Muscle layer of duodenum (tissue), 2 donors: ENCODE results near the gene TMEM255B.
"Not testable (repeated sequence)": the region's sequence is repeated elsewhere in the genome, so short reads cannot be mapped to it uniquely, and the experiment has no call there.

Source experiments
- H3K27ac ChIP-seq: one replicate; pipeline ENCODE4 v1.7.0; 2013; ENCODE audit warnings: mild to moderate bottlenecking, low read length
- H3K27me3 ChIP-seq: one replicate; pipeline ENCODE4 v1.7.0; 2013; ENCODE audit warnings: low read depth, mild to moderate bottlenecking, control low read depth, low read length
- H3K36me3 ChIP-seq, 2 donors: one replicate each; pipeline ENCODE4 v1.7.0; 2013; ENCODE audit warnings: low read length in 2 of 2, control low read depth in 1 of 2, mild to moderate bottlenecking in 1 of 2; ENCODE audit not compliant: insufficient read depth in 2 of 2, control insufficient read depth in 1 of 2
- H3K4me1 ChIP-seq, 2 donors: one replicate each; pipeline ENCODE4 v1.7.0; 2013; ENCODE audit warnings: low read length in 2 of 2, mild to moderate bottlenecking in 2 of 2, control low read depth in 1 of 2, moderate library complexity in 1 of 2; ENCODE audit not compliant: insufficient read depth in 2 of 2, control insufficient read depth in 1 of 2
- H3K4me3 ChIP-seq, 2 donors: one replicate each; pipeline ENCODE4 v1.7.0; 2013; ENCODE audit warnings: low read length in 2 of 2, low read depth in 1 of 2, mild to moderate bottlenecking in 1 of 2
- H3K9me3 ChIP-seq, 2 donors: one replicate each; pipeline ENCODE4 v1.7.0; 2013; ENCODE audit warnings: low read length in 2 of 2, control low read depth in 1 of 2, mild to moderate bottlenecking in 1 of 2; ENCODE audit not compliant: control insufficient read depth in 1 of 2
- donor health status: healthy.

Gene TMEM255B

GRCh38 chr13:113752211-113752986, 6.6 kb upstream of the TMEM255B start:
- H3K36me3 ChIP-seq, H3K4me1 ChIP-seq, H3K9me3 ChIP-seq, H3K27me3 ChIP-seq, H3K27ac ChIP-seq, H3K4me3 ChIP-seq: not testable (repeated sequence)

GRCh38 chr13:113753171-113753570, 5.9 kb upstream of the TMEM255B start:
- Histone ChIP-seq H3K9me3 (no peaks in the 10 kb centered on the region), H3K4me3 (no peak overlapping the region), H3K27ac (no peak overlapping the region), H3K36me3 (no peaks in the 10 kb centered on the region), H3K27me3 (no peaks in the 10 kb centered on the region), H3K4me1 (no peaks in the 10 kb centered on the region)

GRCh38 chr13:113754242-113754641, 4.8 kb upstream of the TMEM255B start:
- Histone ChIP-seq H3K4me3 (no peak overlapping the region), H3K27me3 (no peaks in the 10 kb centered on the region), H3K27ac (no peak overlapping the region), H3K4me1 (peaks cover 0 to under 1% of the 10 kb centered on the region in 2 donors), H3K9me3 (no peaks in the 10 kb centered on the region), H3K36me3 (no peaks in the 10 kb centered on the region)

- Histone ChIP-seq H3K4me1 (peaks cover 2 to 5% of the 10 kb centered on the region in 2 donors), H3K27ac (no peak overlapping the region), H3K9me3 (no peaks in the 10 kb centered on the region), H3K36me3 (no peaks in the 10 kb centered on the region), H3K4me3 (no peak overlapping the region), H3K27me3 (no peaks in the 10 kb centered on the region)
These were observed 4.3 kb upstream of the TMEM255B start for GRCh38 chr13:113754691-113755090.

- Histone ChIP-seq H3K9me3 (no peaks in the 10 kb centered on the region), H3K4me3 (no peak overlapping the region), H3K27ac (no peak overlapping the region), H3K36me3 (no peaks in the 10 kb centered on the region), H3K4me1 (peaks cover 4 to 9% of the 10 kb centered on the region in 2 donors), H3K27me3 (peaks cover 4% of the 10 kb centered on the region)
These were observed 2.5 kb upstream of the TMEM255B start for GRCh38 chr13:113756441-113757097.

DNA sequence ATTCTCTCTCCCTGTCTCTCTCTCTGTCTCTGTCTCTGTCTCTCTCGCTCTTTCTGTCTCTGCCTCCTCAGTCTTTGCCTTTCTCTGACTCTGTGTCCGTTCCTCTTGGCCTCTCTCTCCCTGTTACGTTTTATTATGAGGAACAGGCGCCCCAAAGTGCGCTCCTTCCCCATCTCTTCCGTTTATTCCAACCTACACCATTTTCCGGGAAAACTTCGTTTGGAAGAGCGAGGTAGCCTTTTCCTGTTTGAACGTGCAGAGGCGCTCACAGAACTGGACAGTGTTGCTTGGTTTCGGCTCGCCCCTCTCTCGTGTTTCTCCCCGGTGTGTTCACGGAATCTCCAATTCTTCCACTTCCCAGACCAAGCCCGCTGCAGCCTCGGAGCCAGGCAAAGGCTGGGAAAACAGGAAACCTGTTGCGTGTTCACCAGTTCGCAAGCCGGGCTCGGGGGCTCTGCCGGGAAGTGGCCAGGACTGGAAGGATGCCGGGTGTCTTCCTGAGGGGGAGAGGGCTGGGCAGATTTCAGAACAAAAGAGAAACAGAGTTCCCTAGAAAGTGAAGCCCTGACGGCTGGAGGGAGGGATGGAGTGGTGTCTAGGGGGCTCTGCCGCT, 605 bp downstream of the TMEM255B start:
- peak overlapping the region; percentile 73 to 84 for H3K4me3 ChIP-seq
- no peaks in the 10 kb centered on the region for H3K9me3 ChIP-seq
- peaks cover 4 to 9% of the 10 kb centered on the region in 2 donors for H3K4me1 ChIP-seq
- peaks cover 7% of the 10 kb centered on the region for H3K27me3 ChIP-seq
- H3K27ac ChIP-seq, result no peak overlapping the region
- H3K36me3 ChIP-seq, result no peaks in the 10 kb centered on the region

GRCh38 chr13:113761136-113761535, 2.1 kb downstream of the TMEM255B start:
- Histone ChIP-seq H3K27me3 (peaks cover 7% of the 10 kb centered on the region), H3K36me3 (no peaks in the 10 kb centered on the region), H3K9me3 (no peaks in the 10 kb centered on the region), H3K4me3 (no peak overlapping the region), H3K27ac (no peak overlapping the region), H3K4me1 (peaks cover 4 to 9% of the 10 kb centered on the region in 2 donors)

DNA sequence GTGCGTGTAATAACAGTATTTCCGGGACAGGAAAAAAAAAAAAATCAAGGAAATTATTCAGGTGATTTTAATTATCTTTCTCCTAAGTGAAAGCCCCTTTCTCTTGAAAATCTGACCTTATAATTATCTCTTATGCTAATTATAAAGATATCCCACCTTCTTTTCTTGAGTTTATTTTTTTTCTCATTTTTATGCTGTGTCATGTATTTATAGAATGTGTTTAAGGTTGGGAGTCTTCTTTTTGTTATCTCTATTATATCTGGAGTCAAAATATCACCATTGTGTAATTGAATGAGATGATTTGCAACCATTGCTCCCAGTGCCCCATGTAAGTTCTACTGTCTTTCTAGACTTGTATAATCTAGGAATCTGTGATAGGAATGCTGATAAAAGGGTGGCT, 3.0 kb downstream of the TMEM255B start:
- Histone ChIP-seq H3K27ac (no peak overlapping the region), H3K9me3 (no peaks in the 10 kb centered on the region), H3K4me1 (peaks cover 4 to 9% of the 10 kb centered on the region in 2 donors)

GRCh38 chr13:113762538-113762937, 3.5 kb downstream of the TMEM255B start:
- no peaks in the 10 kb centered on the region for H3K36me3 ChIP-seq
- H3K9me3 ChIP-seq, result no peaks in the 10 kb centered on the region
- peaks cover 4 to 9% of the 10 kb centered on the region in 2 donors for H3K4me1 ChIP-seq
- no peak overlapping the region for H3K4me3 ChIP-seq
- no peak overlapping the region for H3K27ac ChIP-seq
- H3K27me3 ChIP-seq, result peaks cover 7% of the 10 kb centered on the region

More for the DNA sequence above, 3.0 kb downstream of the TMEM255B start:
- H3K36me3 ChIP-seq, result no peaks in the 10 kb centered on the region
- H3K4me3 ChIP-seq, result no peak overlapping the region
- peaks cover 7% of the 10 kb centered on the region for H3K27me3 ChIP-seq

- no peaks in the 10 kb centered on the region for H3K9me3 ChIP-seq
- peaks cover 7% of the 10 kb centered on the region for H3K27me3 ChIP-seq
- H3K4me3 ChIP-seq, result no peak overlapping the region
- H3K4me1 ChIP-seq, result peaks cover 4 to 9% of the 10 kb centered on the region in 2 donors
- H3K36me3 ChIP-seq, result no peaks in the 10 kb centered on the region
- H3K27ac ChIP-seq, result no peak overlapping the region
These were observed 4.2 kb downstream of the TMEM255B start for GRCh38 chr13:113763254-113763653.

DNA sequence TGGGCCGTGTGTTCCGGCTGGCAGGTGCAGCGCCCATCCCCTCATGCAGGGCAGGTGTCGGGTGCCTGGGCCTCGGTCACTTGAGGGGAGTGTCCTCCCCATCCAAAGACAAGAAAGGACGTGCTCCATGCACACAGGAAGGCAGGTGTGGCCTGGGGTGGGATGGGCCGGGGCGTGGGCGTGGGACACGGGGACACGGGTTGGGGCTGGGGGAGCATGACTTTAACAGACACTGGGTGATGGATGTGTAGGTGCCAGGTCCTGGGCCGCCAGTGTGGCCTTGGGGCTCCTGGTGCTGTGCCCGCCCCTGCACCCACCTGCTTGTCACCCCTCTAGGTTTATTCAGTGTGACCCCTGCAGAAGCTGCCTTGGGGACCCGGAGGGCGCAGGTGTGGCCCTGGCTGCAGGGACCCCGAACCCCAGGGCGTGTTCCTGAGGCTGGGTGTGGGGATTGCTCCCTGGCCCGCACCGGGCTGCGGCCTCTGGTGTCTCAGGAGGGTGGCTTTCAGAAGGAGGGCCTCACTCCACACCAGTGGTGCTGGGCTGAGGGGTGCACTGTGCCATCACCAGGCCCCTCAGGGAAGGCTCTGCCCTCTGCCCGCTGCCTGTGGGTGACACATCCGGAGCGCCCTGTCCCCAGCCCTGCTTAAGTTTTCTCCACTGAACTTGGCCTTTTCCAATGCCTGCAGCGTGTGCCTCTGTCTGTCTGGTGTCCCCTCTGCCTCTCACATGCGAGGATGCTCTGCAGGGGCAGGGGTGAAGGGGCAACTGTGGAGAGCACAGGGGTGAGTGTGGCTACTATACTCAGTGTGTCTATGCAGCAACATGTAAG, 5.2 kb downstream of the TMEM255B start:
- no peak overlapping the region for H3K4me3 ChIP-seq
- H3K9me3 ChIP-seq, result no peaks in the 10 kb centered on the region
- H3K36me3 ChIP-seq, result no peaks in the 10 kb centered on the region
- peaks cover 7% of the 10 kb centered on the region for H3K27me3 ChIP-seq
- peaks cover 4 to 9% of the 10 kb centered on the region in 2 donors for H3K4me1 ChIP-seq
- no peak overlapping the region for H3K27ac ChIP-seq
